ENCODE results near the gene CFAP77. TPM values are rescaled to one million over a fixed set of nuclear protein-coding genes. Genes with fewer than 3 reads are reported as not detected.
A peak's percentile ranks its signal among the peaks of the same experiment; 100 is the strongest.

CFAP77 gene
- total RNA-seq, 6 donors from 2014 or later, result 0.78 to 16.7 (median 2.7) TPM; not detected in 1

DNA sequence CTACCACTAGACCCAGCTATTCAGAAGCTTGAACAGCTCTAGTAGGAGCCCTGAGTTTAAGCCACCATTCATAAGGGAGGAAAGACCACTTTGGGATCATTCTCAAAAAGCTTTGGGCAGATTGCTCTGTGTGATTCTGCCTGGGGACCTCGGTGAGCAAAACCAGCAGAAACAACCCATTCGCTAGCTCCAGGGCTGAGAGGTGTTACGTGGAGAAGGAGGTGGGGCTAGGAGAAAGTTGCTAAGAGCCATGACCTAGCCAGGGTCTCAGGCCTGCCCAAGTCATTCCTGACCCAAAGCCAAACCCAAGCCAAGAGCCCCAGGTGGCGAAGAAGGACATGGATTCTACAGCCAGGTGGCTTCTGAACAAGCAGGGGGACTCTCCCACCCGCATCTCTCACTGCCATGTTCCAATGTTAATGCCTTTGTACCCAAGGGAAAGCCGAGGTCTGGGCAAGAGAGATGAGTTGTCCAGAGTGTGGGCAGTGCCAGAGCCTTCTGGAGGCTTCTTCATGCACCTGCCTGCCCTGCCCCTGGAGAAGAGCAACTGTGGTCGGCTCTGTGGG, 168.4 kb downstream of the CFAP77 start:
- DNase-seq (no peak), ATAC-seq (ENCODE audit: low FRiP score in 2 of 2) (no peak)
- H3K9me3 ChIP-seq, result no peaks in the 10 kb centered on the region
- H3K4me3 ChIP-seq, result no peak overlapping the region
- H3K27me3 ChIP-seq, result peaks cover 0 to 48% (median 35%) of the 10 kb centered on the region in 4 donors
- TF ChIP-seq EP300 (IDR thresholded peaks at IDR 0.05) (no peak), POLR2A (IDR thresholded peaks at IDR 0.05) (no peak), POLR2AphosphoS5 (IDR thresholded peaks at IDR 0.05) (no peak)
- TF ChIP-seq, protein P1, sequence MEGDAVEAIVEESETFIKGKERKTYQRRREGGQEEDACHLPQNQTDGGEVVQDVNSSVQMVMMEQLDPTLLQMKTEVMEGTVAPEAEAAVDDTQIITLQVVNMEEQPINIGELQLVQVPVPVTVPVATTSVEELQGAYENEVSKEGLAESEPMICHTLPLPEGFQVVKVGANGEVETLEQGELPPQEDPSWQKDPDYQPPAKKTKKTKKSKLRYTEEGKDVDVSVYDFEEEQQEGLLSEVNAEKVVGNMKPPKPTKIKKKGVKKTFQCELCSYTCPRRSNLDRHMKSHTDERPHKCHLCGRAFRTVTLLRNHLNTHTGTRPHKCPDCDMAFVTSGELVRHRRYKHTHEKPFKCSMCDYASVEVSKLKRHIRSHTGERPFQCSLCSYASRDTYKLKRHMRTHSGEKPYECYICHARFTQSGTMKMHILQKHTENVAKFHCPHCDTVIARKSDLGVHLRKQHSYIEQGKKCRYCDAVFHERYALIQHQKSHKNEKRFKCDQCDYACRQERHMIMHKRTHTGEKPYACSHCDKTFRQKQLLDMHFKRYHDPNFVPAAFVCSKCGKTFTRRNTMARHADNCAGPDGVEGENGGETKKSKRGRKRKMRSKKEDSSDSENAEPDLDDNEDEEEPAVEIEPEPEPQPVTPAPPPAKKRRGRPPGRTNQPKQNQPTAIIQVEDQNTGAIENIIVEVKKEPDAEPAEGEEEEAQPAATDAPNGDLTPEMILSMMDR (IDR thresholded peaks at IDR 0.05), result no peak
- peaks cover 7 to 16% (median 10%) of the 10 kb centered on the region in 4 donors for H3K4me1 ChIP-seq
- 21 to 45% methylated on average over 7 of the region's 7 CpGs for WGBS, 2 donors
- no peak overlapping the region for H3K27ac ChIP-seq
- no peaks in the 10 kb centered on the region for H3K36me3 ChIP-seq

DNA sequence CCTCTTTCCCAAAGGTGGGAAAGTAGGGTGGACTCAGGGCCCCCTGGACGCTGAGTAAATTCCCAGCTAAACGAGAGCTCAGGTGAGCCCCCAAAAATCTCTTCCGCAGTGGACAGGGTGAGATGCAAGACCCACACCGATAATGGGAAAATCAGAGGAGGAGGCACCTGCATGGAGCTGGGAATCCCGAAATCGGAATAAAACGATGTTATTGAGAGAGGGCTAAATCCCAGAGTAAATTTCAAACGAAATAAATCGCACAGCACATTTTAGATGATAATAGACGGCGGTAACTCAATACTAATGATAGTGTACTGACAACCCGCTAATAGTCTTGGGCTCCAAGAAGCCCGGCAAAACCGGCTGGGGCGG, 169.4 kb downstream of the CFAP77 start:
- ATAC-seq (ENCODE audit: low FRiP score in 2 of 2), result no peak
- no peaks in the 10 kb centered on the region for H3K36me3 ChIP-seq
- TF ChIP-seq, protein P1 (IDR thresholded peaks at IDR 0.05), result no peak
- TF ChIP-seq POLR2A (IDR thresholded peaks at IDR 0.05) (no peak), EP300 (IDR thresholded peaks at IDR 0.05) (no peak), POLR2AphosphoS5 (IDR thresholded peaks at IDR 0.05) (no peak)
- 5 to 14% methylated on average over 14 to 15 of the region's 15 CpGs for WGBS, 2 donors
- no peaks in the 10 kb centered on the region for H3K9me3 ChIP-seq
- H3K27ac ChIP-seq, result no peak overlapping the region
- no peak for DNase-seq
- H3K27me3 ChIP-seq, result peaks cover 2 to 56% (median 40%) of the 10 kb centered on the region in 4 donors
- no peak overlapping the region for H3K4me3 ChIP-seq
- peaks cover 7 to 16% (median 10%) of the 10 kb centered on the region in 4 donors for H3K4me1 ChIP-seq

DNA sequence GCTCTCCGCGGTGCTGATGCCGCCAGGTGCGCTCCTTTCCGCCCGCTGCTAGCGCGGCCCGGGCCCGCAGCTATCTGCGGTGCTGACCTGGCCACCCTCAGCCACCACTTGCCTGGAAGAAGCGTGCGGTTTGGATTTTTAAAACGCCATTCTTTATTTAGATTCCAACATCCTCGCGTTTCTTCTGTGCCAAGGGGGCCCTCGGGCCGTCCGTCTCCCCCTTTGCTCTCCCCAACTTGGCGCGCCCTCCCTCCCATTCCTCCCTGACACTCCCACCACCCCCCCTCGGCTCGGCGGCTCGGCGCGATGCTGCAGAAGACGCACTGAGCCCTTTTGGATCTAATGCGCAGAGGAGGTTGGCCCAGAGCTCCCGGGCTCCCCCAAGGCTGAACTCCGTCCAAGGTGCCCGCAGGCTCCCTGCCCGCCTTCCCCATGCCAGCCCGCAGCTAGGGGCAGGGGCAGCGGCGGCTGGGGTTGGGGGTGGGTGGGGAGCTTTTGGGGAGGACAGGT, 172.3 kb downstream of the CFAP77 start, which contains the start of gene BARHL1:
TSS of gene BARHL1 (plus strand) at position 331 of the 510 bp plus-strand sequence. CDS start 192 bp downstream, outside the sequence.
- 2 to 4% methylated on average over 23 of the region's 36 CpGs for WGBS, 2 donors
- peaks cover 2 to 86% (median 59%) of the 10 kb centered on the region in 4 donors for H3K27me3 ChIP-seq
- DNase-seq (no peak), ATAC-seq (ENCODE audit: low FRiP score in 2 of 2) (no peak)
- H3K9me3 ChIP-seq, result no peaks in the 10 kb centered on the region
- no peak within 1 kb of the TSS for H3K27ac ChIP-seq
- H3K4me3 ChIP-seq, result peak within 1 kb of the TSS in 3 of 4 donors; percentile 18 to 36 (median 25)
- peaks cover 7 to 16% (median 10%) of the 10 kb centered on the region in 4 donors for H3K4me1 ChIP-seq
- H3K36me3 ChIP-seq, result no peaks in the 10 kb centered on the region
- no peak for TF ChIP-seq EP300 (IDR thresholded peaks at IDR 0.05)
- TF ChIP-seq POLR2A (IDR thresholded peaks at IDR 0.05), result no peak
- TF ChIP-seq, protein P1 (IDR thresholded peaks at IDR 0.05), result no peak
- no peak for TF ChIP-seq POLR2AphosphoS5 (IDR thresholded peaks at IDR 0.05)

GRCh38 chr9:132582786-132583583, 173.0 kb downstream of the CFAP77 start:
- ATAC-seq (ENCODE audit: low FRiP score in 2 of 2) (no peak), DNase-seq (peak in 1 of 2 donors; percentile 77)
- Histone ChIP-seq H3K9me3 (no peaks in the 10 kb centered on the region), H3K4me3 (no peak overlapping the region), H3K4me1 (peaks cover 7 to 16% (median 10%) of the 10 kb centered on the region in 4 donors), H3K36me3 (no peaks in the 10 kb centered on the region), H3K27ac (no peak overlapping the region), H3K27me3 (peaks cover 2 to 92% (median 63%) of the 10 kb centered on the region in 4 donors)
- 12 to 17% methylated on average over 22 to 31 of the region's 37 CpGs for WGBS, 2 donors
- no peak for TF ChIP-seq POLR2AphosphoS5 (IDR thresholded peaks at IDR 0.05)
- no peak for TF ChIP-seq POLR2A (IDR thresholded peaks at IDR 0.05)
- no peak for TF ChIP-seq EP300 (IDR thresholded peaks at IDR 0.05)
- TF ChIP-seq, protein P1 (IDR thresholded peaks at IDR 0.05), result no peak
